Natural killer cell (primary cell): Measurements from ENCODE around the gene PHLDB1. TPM values are rescaled to one million over a fixed set of nuclear protein-coding genes. Genes with fewer than 3 reads are reported as not detected.

ENCODE experiments used
- ATAC-seq, 3 donors: fragments of 150-1000 bp in 2 of 3; fragments of 200-7000 bp in 1 of 3; cut with Tn5 transposase; 1 replicate in 1 of 3; 2 replicates in 2 of 3; pipeline ENCODE4 v1.10.0; 2021; ENCODE audit warnings: mild to moderate bottlenecking in 2 of 3, moderate library complexity in 2 of 3
- DNase-seq, 2 donors: peaks; one replicate each; pipeline versions ENCODE4 v3.0.0 to v3.0.0-alpha.2; 2013 to 2021; ENCODE audit warnings: mixed read lengths in 1 of 2
- H3K27ac ChIP-seq: one replicate; pipeline ENCODE4 v1.5.1; 2013; ENCODE audit warnings: mild to moderate bottlenecking, low read length
- H3K27me3 ChIP-seq: one replicate; pipeline ENCODE4 v1.6.1; 2013; ENCODE audit warnings: low read length; ENCODE audit not compliant: control insufficient read depth, insufficient read depth
- H3K36me3 ChIP-seq: one replicate; pipeline ENCODE4 v1.6.1; 2013; ENCODE audit warnings: low read length; ENCODE audit not compliant: control insufficient read depth, insufficient read depth
- H3K4me1 ChIP-seq: one replicate; pipeline ENCODE4 v1.6.1; 2013; ENCODE audit warnings: low read length; ENCODE audit not compliant: control insufficient read depth, insufficient read depth
- H3K4me3 ChIP-seq: one replicate; pipeline ENCODE4 v1.5.1; 2013; ENCODE audit warnings: low read length
- H3K9me3 ChIP-seq: one replicate; pipeline ENCODE4 v1.6.1; 2013; ENCODE audit warnings: low read length; ENCODE audit not compliant: control insufficient read depth, insufficient read depth
- H3K27ac Mint-ChIP-seq, 2 donors: one replicate each; pipeline ENCODE4 v1.8.0; 2022; ENCODE audit warnings: mild to moderate bottlenecking in 2 of 2, mixed read lengths in 2 of 2, moderate library complexity in 1 of 2
- H3K27me3 Mint-ChIP-seq, 2 donors: one replicate each; pipeline ENCODE4 v1.8.0; 2022; ENCODE audit warnings: low read depth in 2 of 2, mixed read lengths in 2 of 2
- H3K36me3 Mint-ChIP-seq: one replicate; pipeline ENCODE4 v1.8.0; 2022; ENCODE audit warnings: mixed read lengths
- H3K4me1 Mint-ChIP-seq, 2 donors: one replicate each; pipeline ENCODE4 v1.8.0; 2022; ENCODE audit warnings: mixed read lengths in 2 of 2
- H3K4me3 Mint-ChIP-seq: one replicate; pipeline ENCODE4 v1.8.0; 2022; ENCODE audit warnings: mild to moderate bottlenecking, moderate library complexity, mixed read lengths
- H3K9me3 Mint-ChIP-seq, 2 donors: one replicate each; pipeline ENCODE4 v1.8.0; 2022; ENCODE audit warnings: mixed read lengths in 2 of 2
- WGBS: methylation state at CpG from one replicate; pipeline ENCODE4 v1.1.7; 2013; ENCODE audit warnings: missing lambda C conversion rate; ENCODE audit not compliant: insufficient coverage; 5-methylcytosine and 5-hydroxymethylcytosine counted together
- intact Hi-C: fragments of 100-400 bp; cut with micrococcal nuclease; formaldehyde crosslinking; loops from one replicate; pipeline ENCODE4 v1.14.2; 2022
- total RNA-seq, 4 donors: library from RNA; stranded (reverse); fragments of 120-200 nt in 1 of 4; gene quantifications; one replicate each; pipeline versions ENCODE4 v1.2.3 to v1.2.4, GENCODE V29; 2013 to 2022
- TF ChIP-seq, protein P1 (sequence below): fragments of 200-600 bp; IDR thresholded peaks from one replicate; pipeline ENCODE4 v1.8.0; 2022; ENCODE audit warnings: antibody characterized with exemption

PHLDB1 gene
- total RNA-seq, 3 donors from 2014 or later (not counting 1 experiment from before 2014, with no cell fraction given), result 0.75 to 1.1 (median 0.95) TPM

DNA sequence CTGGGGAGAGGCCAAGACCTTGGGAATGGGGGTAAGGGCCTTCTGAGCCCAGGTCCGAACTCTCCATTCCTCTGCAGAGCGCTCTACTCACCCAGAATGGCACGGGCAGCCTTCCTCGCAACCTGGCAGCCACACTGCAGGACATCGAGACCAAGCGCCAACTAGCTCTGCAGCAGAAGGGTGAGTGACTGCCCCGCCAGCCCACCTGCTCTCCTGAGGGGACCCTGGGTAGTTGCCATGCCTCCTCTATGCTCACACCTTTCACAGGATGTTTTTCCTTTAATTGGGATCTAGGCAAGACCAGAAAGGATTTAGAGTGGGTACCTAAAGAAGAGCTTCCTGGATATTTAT, 36.6 kb downstream of the PHLDB1 start:
- Mint-ChIP-seq H3K9me3 (no peaks in the 10 kb centered on the region), H3K27me3 (no peaks in the 10 kb centered on the region), H3K4me1 (no peaks in the 10 kb centered on the region), H3K36me3 (no peaks in the 10 kb centered on the region), H3K27ac (no peak overlapping the region), H3K4me3 (no peak overlapping the region)
- no peak overlapping the region for H3K27ac ChIP-seq
- TF ChIP-seq, protein P1, sequence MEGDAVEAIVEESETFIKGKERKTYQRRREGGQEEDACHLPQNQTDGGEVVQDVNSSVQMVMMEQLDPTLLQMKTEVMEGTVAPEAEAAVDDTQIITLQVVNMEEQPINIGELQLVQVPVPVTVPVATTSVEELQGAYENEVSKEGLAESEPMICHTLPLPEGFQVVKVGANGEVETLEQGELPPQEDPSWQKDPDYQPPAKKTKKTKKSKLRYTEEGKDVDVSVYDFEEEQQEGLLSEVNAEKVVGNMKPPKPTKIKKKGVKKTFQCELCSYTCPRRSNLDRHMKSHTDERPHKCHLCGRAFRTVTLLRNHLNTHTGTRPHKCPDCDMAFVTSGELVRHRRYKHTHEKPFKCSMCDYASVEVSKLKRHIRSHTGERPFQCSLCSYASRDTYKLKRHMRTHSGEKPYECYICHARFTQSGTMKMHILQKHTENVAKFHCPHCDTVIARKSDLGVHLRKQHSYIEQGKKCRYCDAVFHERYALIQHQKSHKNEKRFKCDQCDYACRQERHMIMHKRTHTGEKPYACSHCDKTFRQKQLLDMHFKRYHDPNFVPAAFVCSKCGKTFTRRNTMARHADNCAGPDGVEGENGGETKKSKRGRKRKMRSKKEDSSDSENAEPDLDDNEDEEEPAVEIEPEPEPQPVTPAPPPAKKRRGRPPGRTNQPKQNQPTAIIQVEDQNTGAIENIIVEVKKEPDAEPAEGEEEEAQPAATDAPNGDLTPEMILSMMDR, result no peak
- intact Hi-C loops, result no loop called here
- H3K4me3 ChIP-seq, result no peak overlapping the region
- ATAC-seq, result no peak
- H3K9me3 ChIP-seq, result no peaks in the 10 kb centered on the region
- DNase-seq, result no peak
- no peaks in the 10 kb centered on the region for H3K27me3 ChIP-seq
- no peaks in the 10 kb centered on the region for H3K4me1 ChIP-seq
- no peaks in the 10 kb centered on the region for H3K36me3 ChIP-seq
- 91% methylated on average over 7 of the region's 7 CpGs for WGBS

DNA sequence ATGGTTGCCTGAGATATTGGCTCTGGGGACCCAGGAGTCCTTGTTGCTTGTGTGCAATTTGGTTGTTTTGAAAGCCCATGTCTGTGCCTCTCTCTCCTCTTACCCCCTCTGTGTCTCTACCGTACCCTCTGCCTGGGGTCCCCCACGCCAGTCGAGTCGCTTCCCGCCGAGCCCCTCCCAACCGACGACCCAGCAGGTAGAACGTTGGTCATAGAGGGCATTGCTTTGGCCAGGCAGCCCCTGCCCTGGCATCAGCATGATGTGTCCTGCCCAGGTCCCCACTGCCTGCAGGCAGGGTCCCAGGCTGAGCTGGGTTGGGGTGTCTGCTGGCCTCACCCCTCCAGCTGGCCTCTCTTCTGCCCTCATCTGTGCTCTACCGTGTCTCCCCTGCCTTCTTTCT, 37.1 kb downstream of the PHLDB1 start:
- 95% methylated on average over 10 of the region's 10 CpGs for WGBS
- no peaks in the 10 kb centered on the region for H3K9me3 Mint-ChIP-seq
- DNase-seq (no peak), ATAC-seq (no peak)
- TF ChIP-seq, protein P1, result no peak
- H3K36me3 Mint-ChIP-seq, result no peaks in the 10 kb centered on the region
- intact Hi-C loops, result no loop called here
- no peak overlapping the region for H3K4me3 Mint-ChIP-seq
- no peaks in the 10 kb centered on the region for H3K27me3 ChIP-seq
- no peaks in the 10 kb centered on the region for H3K4me1 ChIP-seq
- no peak overlapping the region for H3K4me3 ChIP-seq
- H3K36me3 ChIP-seq, result no peaks in the 10 kb centered on the region
- no peak overlapping the region for H3K27ac Mint-ChIP-seq
- no peak overlapping the region for H3K27ac ChIP-seq
- H3K4me1 Mint-ChIP-seq, result no peaks in the 10 kb centered on the region
- H3K9me3 ChIP-seq, result no peaks in the 10 kb centered on the region
- no peaks in the 10 kb centered on the region for H3K27me3 Mint-ChIP-seq

DNA sequence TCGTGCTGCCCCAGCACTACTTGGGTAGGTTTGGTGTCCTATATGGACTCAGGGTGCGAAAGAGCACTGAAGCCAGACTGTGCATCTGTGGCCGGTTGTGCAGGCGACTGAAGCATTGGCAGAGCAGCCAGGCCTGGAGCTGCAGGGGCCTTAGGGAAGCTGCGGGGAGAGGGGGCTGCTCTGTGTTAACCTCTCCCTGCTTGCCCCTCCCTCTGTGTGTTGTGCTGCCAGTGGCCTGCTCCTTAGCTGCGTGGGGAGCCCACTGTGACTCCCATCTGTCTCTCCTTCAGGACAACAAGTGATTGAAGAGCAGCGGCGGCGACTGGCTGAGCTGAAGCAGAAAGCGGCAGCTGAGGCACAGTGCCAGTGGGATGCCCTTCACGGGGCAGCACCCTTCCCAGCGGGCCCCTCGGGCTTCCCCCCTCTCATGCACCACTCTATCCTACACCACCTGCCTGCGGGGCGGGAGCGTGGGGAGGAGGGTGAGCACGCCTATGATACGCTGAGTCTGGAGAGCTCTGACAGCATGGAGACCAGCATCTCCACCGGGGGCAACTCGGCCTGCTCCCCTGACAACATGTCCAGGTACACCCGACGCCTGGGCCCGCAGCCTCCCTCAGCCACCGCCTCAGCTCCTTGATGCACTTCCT, 37.8 kb downstream of the PHLDB1 start:
- no peaks in the 10 kb centered on the region for H3K4me1 ChIP-seq
- H3K27ac ChIP-seq, result no peak overlapping the region
- no peak overlapping the region for H3K4me3 ChIP-seq
- no peaks in the 10 kb centered on the region for H3K9me3 ChIP-seq
- DNase-seq (no peak), ATAC-seq (no peak)
- no peak overlapping the region for H3K4me3 Mint-ChIP-seq
- no peaks in the 10 kb centered on the region for H3K9me3 Mint-ChIP-seq
- intact Hi-C loops, result no loop called here
- no peaks in the 10 kb centered on the region for H3K27me3 ChIP-seq
- TF ChIP-seq, protein P1, result no peak
- no peak overlapping the region for H3K27ac Mint-ChIP-seq
- no peaks in the 10 kb centered on the region for H3K36me3 ChIP-seq
- 95% methylated on average over 24 of the region's 24 CpGs for WGBS
- no peaks in the 10 kb centered on the region for H3K36me3 Mint-ChIP-seq
- no peaks in the 10 kb centered on the region for H3K27me3 Mint-ChIP-seq
- H3K4me1 Mint-ChIP-seq, result no peaks in the 10 kb centered on the region

DNA sequence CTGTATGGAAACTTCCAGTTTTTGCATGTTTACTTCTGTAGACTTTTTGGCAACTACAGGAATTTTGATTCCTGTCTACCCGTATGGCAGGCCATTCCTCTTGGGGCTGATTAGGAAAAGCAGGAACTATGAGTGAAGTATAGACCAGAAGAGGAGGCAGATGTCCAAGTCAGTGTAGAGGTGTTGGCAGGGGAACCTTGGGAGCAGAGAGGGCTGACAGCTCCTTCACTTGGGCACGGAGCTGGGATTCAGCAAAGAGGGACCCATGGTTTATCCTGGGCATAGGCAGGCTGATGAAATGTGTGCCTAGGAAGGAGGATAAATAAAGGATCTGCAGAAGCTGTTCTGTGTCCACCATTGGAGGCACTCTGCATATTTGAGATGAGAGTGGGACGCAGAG, 39.0 kb downstream of the PHLDB1 start:
- DNase-seq, result no peak
- H3K27ac ChIP-seq, result no peak overlapping the region
- WGBS, result 90% methylated on average over 3 of the region's 3 CpGs
- no peaks in the 10 kb centered on the region for H3K9me3 ChIP-seq
- H3K36me3 ChIP-seq, result no peaks in the 10 kb centered on the region
- no peak overlapping the region for H3K27ac Mint-ChIP-seq
- no peak overlapping the region for H3K4me3 Mint-ChIP-seq
- H3K4me3 ChIP-seq, result no peak overlapping the region
- ATAC-seq, result no peak
- no peaks in the 10 kb centered on the region for H3K4me1 ChIP-seq
- TF ChIP-seq, protein P1, result no peak
- intact Hi-C loops, result no loop called here
- no peaks in the 10 kb centered on the region for H3K36me3 Mint-ChIP-seq
- no peaks in the 10 kb centered on the region for H3K9me3 Mint-ChIP-seq
- H3K27me3 ChIP-seq, result no peaks in the 10 kb centered on the region
- no peaks in the 10 kb centered on the region for H3K4me1 Mint-ChIP-seq
- no peaks in the 10 kb centered on the region for H3K27me3 Mint-ChIP-seq
